Hepatocyte (in vitro differentiated cells): ENCODE measurements around the gene SP3. TPM values are rescaled to one million over a fixed set of nuclear protein-coding genes. Genes with fewer than 3 reads are reported as not detected.
"Not testable (repeated sequence)": the region's sequence is repeated elsewhere in the genome, so short reads cannot be mapped to it uniquely, and the experiment has no call there.

Source experiments
- DNase-seq: peaks from one replicate; pipeline ENCODE4 v3.0.0-alpha.2; 2016; ENCODE audit warnings: low spot score
- H2AFZ ChIP-seq: fragments of 200-600 bp; sonication (generic); 2 replicates; pipeline ENCODE4 v1.6.0; 2016; ENCODE audit warnings: antibody characterized with exemption, mild to moderate bottlenecking
- H3K27ac ChIP-seq: fragments of 200-600 bp; sonication (generic); 2 replicates; pipeline ENCODE4 v1.5.1; 2016; ENCODE audit warnings: mild to moderate bottlenecking
- H3K27me3 ChIP-seq: fragments of 200-600 bp; sonication (generic); 2 replicates; pipeline ENCODE4 v1.6.1; 2016
- H3K36me3 ChIP-seq: fragments of 200-600 bp; sonication (generic); replicated peaks from 2 replicates; pipeline ENCODE4 v1.5.1; 2016; ENCODE audit warnings: low read depth; ENCODE audit not compliant: insufficient read depth
- H3K4me1 ChIP-seq: fragments of 200-600 bp; sonication (generic); 2 replicates; pipeline ENCODE4 v1.5.1; 2016; ENCODE audit warnings: mild to moderate bottlenecking, moderate library complexity; ENCODE audit not compliant: insufficient read depth
- H3K4me2 ChIP-seq: fragments of 200-600 bp; sonication (generic); 2 replicates; pipeline ENCODE4 v1.6.0; 2016
- H3K4me3 ChIP-seq: fragments of 200-600 bp; sonication (generic); 2 replicates; pipeline ENCODE4 v1.5.1; 2016; ENCODE audit warnings: mild to moderate bottlenecking
- H3K79me2 ChIP-seq: fragments of 200-600 bp; sonication (generic); 2 replicates; pipeline ENCODE4 v1.6.0; 2017; ENCODE audit warnings: mild to moderate bottlenecking
- H3K9me2 ChIP-seq: fragments of 200-600 bp; sonication (generic); replicated peaks from 2 replicates; pipeline ENCODE4 v1.6.0; 2017; ENCODE audit warnings: mild to moderate bottlenecking; ENCODE audit not compliant: insufficient read depth
- H3K9me3 ChIP-seq: fragments of 200-600 bp; sonication (generic); 2 replicates; pipeline ENCODE4 v1.5.1; 2016; ENCODE audit warnings: low read depth, mild to moderate bottlenecking
- H4K20me1 ChIP-seq: fragments of 200-600 bp; sonication (generic); 2 replicates; pipeline ENCODE4 v1.6.0; 2016; ENCODE audit warnings: mild to moderate bottlenecking; ENCODE audit not compliant: insufficient read depth, poor library complexity, severe bottlenecking
- EZH2 ChIP-seq: fragments of 200-600 bp; sonication (generic); IDR thresholded peaks from 2 replicates; pipeline ENCODE4 v1.6.1; 2016; ENCODE audit warnings: antibody characterized with exemption, mild to moderate bottlenecking, borderline replicate concordance
- EZH2phosphoT487 ChIP-seq: fragments of 200-600 bp; sonication (generic); IDR thresholded peaks from one replicate; pipeline ENCODE4 v1.6.1; 2018; ENCODE audit warnings: antibody characterized with exemption, mild to moderate bottlenecking, low read depth, moderate library complexity; ENCODE audit not compliant: unreplicated experiment, severe bottlenecking
- WGBS: methylation state at CpG from one replicate; pipeline ENCODE4 v1.1.6; 2016; ENCODE audit warnings: low lambda C conversion rate; ENCODE audit errors: missing lambda C conversion rate; 5-methylcytosine and 5-hydroxymethylcytosine counted together
- polyA plus RNA-seq: library from polyadenylated mRNA; unstranded; fragments of >200 nt; fragmentation: Nextera tagmentation; extraction: Ambion mirVana; gene quantifications from 2 replicates; pipeline ENCODE4 v1.2.1, GENCODE V29; 2016
- total RNA-seq: library from RNA; depleted of rRNA; stranded (reverse); fragments of >200 nt; gene quantifications from 2 replicates; pipeline ENCODE4 v1.2.3, GENCODE V29; 2014
- TF ChIP-seq, protein P1 (sequence below): fragments of 200-600 bp; sonication (generic); IDR thresholded peaks from 2 replicates; pipeline ENCODE4 v1.5.1; 2016; ENCODE audit warnings: antibody characterized with exemption, mild to moderate bottlenecking; ENCODE audit not compliant: poor library complexity

SP3 gene
- total and polyA plus RNA-seq, 2 experiments from 2014 or later: 37.2 to 133 TPM

DNA sequence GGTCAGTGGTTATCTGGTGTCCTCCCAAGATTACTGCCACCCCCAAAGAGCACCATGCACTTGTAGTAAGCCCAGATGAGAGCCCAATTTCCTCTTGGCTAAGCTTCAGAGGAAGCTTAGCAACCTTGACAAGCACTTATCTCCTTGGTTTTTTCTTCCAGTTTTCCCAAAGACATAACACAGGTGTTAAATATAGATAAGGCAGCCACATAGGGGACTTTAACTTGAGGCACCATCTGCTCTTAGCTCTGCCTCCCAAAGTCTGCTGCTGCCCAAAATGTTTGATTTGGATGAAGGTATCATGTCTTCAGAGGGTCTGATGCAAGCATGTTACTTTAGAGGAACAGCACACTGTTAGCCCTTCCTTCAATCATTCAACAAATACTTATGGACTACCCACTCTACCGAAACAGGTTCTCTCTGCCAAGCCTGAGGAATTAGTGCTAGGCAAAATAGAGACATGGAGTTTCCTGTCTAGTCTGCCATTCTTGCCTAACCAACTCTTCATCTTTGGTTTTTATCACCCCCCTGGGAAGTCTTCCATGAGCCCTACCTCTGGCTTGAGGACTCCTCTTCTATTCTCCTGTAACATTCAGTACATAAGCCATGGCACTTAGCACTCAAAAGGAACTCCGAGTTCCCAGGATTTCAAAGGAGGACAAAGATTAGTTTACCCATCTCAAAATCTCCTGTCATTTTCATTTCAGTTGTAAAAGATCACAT, 73.7 kb downstream of the SP3 start:
- no peaks in the 10 kb centered on the region for H3K9me2 ChIP-seq
- no peak overlapping the region for H3K27ac ChIP-seq
- H3K9me3 ChIP-seq: no peaks in the 10 kb centered on the region
- H4K20me1 ChIP-seq: no peaks in the 10 kb centered on the region
- no peaks in the 10 kb centered on the region for H3K4me1 ChIP-seq
- no peak overlapping the region for H3K4me2 ChIP-seq
- no peak for DNase-seq
- H2AFZ ChIP-seq: no peak overlapping the region
- no peaks in the 10 kb centered on the region for H3K27me3 ChIP-seq
- H3K4me3 ChIP-seq: no peak overlapping the region
- TF ChIP-seq EZH2phosphoT487 (no peak), EZH2 (no peak)
- TF ChIP-seq, protein P1, sequence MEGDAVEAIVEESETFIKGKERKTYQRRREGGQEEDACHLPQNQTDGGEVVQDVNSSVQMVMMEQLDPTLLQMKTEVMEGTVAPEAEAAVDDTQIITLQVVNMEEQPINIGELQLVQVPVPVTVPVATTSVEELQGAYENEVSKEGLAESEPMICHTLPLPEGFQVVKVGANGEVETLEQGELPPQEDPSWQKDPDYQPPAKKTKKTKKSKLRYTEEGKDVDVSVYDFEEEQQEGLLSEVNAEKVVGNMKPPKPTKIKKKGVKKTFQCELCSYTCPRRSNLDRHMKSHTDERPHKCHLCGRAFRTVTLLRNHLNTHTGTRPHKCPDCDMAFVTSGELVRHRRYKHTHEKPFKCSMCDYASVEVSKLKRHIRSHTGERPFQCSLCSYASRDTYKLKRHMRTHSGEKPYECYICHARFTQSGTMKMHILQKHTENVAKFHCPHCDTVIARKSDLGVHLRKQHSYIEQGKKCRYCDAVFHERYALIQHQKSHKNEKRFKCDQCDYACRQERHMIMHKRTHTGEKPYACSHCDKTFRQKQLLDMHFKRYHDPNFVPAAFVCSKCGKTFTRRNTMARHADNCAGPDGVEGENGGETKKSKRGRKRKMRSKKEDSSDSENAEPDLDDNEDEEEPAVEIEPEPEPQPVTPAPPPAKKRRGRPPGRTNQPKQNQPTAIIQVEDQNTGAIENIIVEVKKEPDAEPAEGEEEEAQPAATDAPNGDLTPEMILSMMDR: no peak
- H3K36me3 ChIP-seq: no peaks in the 10 kb centered on the region
- H3K79me2 ChIP-seq: no peaks in the 10 kb centered on the region
- 84% methylated on average over 2 of the region's 2 CpGs for WGBS

DNA sequence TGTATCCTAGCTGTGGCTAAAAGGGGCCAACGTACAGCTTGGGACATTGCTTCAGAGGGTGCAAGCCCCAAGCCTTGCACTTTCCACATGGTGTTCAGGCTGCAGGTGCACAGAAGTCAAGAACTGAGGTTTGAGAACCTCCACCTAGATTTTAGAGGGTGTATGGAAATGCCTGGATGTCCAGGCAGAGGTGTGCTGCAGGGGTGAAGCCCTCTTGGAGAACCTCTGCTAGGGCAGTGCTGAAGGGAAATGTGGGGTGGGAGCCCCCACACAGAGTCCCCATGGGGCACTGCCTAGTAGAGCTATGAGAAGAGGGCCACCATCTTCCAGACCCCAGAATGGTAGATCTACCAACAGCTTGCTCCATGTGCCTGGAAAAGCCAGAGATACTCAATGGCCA, 75.7 kb downstream of the SP3 start:
- H4K20me1 ChIP-seq, H3K9me2 ChIP-seq, H3K4me1 ChIP-seq, H3K36me3 ChIP-seq, H3K27ac ChIP-seq, DNase-seq, H3K27me3 ChIP-seq, H3K4me2 ChIP-seq, H3K79me2 ChIP-seq, H2AFZ ChIP-seq, H3K9me3 ChIP-seq, H3K4me3 ChIP-seq: not testable (repeated sequence)
- 100% methylated on average over 1 of the region's 1 CpG for WGBS

DNA sequence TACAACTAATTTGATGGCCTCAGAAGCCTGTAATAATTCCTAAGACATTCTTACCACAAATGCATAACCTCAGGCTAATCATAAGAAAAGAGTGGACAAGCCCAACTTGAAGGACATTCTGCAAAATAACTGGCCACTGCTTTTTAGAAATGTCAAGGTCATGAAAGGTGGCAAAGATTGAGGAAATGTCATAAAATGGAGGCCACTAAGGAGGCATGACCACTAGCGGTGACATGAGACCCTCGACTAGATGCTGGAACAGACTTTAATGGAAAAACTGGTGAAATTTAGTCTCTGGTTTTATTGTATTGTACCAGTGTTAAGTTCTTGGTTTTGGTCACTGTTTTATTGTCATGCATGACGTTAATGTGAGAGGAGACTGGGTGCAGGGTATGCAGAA, 78.6 kb downstream of the SP3 start:
- H4K20me1 ChIP-seq: no peaks in the 10 kb centered on the region

More for the DNA sequence above, 78.6 kb downstream of the SP3 start:
- WGBS: 87% methylated on average over 3 of the region's 3 CpGs
- Histone ChIP-seq H3K27me3 (no peaks in the 10 kb centered on the region), H3K27ac (no peak overlapping the region), H3K9me3 (no peaks in the 10 kb centered on the region), H3K4me2 (no peak overlapping the region), H3K4me3 (no peak overlapping the region), H2AFZ (no peak overlapping the region), H3K4me1 (no peaks in the 10 kb centered on the region), H3K79me2 (no peaks in the 10 kb centered on the region), H3K36me3 (no peaks in the 10 kb centered on the region), H3K9me2 (no peaks in the 10 kb centered on the region)
- DNase-seq: no peak
- TF ChIP-seq EZH2phosphoT487 (no peak), EZH2 (no peak)
- TF ChIP-seq, protein P1: no peak
